ENCODE measurements around the gene RBP4.

The RBP4 gene

GRCh38 chr10:93601146-93601773 lies at the start of gene RBP4:
TSS of gene RBP4 (minus strand) at chr10:93601235. CDS start at chr10:93601028, 207 bp downstream.
- DNase-seq: no peak

DNA sequence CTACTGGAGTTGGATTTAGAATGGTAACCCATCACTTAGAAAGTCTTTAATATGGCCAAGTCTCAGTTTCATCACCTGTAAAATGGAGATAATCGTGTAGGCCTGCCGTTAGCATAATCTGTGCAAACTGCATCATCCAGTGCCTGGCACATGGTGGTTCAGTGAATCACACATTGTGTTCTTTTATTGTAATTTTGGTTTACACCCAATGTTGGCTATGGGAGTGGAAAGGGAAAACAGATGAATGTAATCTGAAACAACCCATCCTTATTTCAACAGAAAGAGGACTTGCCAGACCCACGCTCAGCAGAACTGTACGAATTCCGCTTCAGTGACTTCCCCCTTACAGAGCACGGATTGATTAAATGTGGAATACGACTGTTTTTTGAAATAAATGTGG lies 38.8 kb upstream of the RBP4 start:
- DNase-seq: no peak

DNA sequence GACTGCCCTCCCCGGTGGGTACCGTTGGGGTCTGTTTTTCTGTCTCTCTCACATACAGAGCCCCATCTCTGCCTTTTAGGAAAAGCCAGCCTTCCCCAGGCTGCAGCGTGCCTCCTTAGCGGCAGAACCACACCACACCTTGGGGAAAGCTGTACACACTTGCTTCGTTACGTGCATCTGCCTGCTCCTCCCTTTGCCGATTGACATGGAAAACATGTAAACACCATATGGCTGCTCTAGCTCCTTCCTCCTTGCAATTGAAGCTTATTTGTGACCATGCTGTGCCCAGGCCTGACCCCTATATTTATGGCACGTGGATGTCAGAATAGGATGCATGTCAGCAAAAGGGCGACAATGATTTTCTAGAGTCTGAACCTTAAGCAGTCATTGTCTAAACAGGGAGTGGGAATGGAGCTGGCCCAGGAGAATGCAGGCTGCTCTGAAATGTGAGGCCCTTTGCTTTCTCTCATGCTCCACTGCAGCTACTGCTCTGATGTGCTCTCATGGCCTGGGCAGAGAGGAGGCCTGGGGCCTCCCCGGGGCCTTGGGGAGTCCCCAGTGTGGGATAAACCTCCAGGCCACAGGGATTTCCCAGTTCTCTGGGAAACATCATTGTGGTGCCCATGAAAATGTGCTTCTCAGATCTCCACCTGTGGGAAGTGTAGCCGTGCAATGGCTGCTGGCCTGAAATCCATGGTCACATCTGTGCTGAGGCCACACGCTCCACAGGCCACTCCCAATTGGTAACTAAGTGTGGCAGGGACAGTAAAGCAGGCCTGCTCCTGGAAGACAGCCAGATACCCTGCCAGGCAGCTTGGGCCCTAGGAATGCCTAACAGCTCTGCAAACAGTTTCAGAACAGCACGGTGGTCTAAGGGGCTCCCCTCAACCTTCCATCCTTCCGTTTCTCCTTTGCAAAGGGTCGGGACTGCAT lies 29.9 kb upstream of the RBP4 start:
- no peak for DNase-seq

DNA sequence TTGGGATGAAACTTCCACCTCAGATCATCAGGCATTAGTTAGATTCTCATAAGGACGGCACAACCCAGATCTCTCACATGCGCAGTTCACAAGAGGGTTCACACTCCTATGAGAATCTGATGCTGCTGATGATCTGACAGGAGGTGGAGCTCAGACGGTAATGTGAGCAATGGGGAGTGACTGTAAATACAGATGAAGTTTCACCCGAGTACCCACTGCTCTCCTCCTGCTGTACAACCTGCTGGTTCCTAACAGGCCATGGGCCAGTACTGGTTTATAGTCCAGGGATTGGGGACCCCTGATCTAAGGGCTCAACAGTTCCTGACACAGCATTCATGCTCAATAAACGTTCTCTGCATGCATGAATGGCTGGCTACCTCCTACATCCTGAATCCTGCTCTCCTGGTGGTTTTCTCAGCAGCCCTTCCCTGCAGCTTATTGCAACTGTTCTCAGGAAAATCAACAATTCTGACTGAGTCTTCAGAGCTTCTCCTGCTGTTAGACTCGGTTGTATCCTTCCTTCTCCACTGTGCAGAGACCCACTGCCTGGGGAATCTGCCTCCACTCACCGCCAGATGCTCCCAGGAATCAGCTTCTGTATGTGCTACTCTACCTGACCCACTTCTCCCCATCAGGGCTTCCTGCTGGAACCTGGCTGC lies 28.7 kb upstream of the RBP4 start:
- DNase-seq: no peak

DNA sequence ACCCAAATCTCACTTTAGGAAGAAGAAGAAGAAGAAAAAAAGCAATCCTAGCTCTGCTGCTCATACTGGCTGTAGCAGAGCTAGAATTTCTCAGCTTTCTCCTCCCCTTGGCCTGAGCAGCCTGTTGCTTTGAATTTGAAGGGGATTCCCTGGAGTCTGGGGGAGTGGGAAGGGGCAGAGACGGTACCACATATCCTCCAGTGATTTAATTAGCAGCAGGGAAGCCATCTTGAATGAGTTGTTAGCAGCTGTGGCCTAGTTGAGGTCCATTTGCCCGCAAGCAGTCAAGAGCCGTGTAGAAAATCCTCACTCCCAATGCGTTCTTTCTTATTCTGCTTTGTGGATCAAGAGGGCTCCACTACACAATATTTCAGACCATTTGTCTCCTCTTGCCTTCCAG lies 27.8 kb upstream of the RBP4 start:
- DNase-seq: no peak

- no peak for DNase-seq
Measured at GRCh38 chr10:93622942-93623341, 21.9 kb upstream of the RBP4 start.

DNA sequence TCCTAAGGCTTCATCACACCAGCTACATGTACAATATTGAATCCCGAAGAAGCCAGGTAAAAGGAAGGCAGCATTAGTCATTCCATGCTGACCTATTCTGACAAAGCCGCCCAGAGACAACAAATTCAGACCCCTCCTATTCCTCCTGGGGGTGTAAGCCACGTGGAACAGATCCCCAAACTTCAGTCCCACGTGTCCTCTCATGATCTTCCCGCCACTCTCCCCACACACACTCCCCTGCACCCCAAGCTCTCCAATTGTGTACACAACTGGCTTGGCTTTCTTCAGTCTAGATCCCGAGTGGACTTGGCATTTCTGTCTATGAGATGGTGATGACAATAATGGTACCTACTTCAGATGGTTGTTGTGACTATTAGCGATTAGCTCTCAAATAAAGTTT lies 19.9 kb upstream of the RBP4 start:
- no peak for DNase-seq

DNA sequence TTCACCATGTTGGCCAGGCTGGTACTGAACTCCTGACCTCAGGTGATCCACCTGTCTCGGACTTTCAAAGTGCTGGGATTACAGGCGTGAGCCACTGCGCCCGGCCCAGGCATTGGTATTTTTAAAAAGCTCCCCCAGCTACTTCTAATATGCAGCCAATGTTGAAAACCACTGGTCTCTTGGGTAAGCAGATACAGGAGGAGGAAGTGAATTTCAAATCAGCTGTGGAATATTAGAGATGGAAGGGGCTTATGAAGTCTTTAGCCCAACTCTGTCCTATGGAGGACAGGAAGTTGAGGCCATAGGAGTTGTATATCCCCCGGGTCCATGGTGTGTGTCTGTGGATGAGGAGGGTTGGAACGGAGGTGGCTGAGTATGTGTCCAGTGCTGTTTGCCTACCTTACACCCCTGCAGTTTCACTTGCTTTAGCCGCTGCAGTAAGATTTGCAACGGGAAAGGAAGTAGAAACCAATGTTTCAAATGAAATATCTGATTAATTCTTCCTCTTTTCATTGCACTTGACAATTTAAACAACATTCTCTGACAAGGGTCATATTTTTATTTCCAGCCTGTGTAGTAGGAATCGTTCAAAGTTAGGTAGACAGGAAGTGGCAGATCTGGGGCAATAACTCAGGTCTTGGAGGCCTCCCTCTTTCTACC lies 14.7 kb upstream of the RBP4 start:
- DNase-seq: no peak

DNA sequence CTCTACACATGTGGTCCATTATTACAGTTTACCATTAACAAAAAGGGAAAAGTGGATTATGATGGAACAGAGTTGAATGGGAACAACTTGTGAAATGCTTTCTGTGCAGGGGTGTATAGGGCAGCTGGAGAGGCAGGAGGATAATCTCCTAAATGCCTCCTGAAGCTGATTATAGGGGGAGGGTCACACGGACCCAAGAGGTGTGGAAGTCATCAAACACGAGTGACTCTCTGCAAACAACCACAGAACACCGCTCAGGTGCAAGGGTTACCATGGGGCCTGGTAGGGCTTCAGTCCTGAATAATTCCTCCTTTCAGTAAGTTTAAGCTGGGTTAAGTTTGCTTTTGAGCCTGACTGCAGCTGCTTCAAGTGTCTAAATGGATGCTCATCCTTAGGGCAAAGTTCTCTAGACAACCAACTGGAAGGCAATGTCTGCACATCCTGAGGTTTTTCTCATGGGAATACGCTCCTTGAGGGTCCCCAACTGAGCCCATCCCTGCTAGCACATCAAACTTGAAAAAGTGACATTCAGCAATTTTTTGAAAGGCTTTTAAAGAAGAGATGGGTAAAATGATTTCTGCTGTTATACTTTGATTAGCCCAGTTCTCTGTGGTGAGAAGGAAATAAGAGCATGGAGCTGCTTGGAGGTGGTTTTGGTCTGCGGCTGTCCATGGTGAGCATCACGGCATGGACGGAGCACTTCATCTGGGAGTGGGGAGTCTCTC lies 13.2 kb upstream of the RBP4 start:
- no peak for DNase-seq

- no peak for DNase-seq
Measured at GRCh38 chr10:93613126-93613525, 12.1 kb upstream of the RBP4 start.

- no peak for DNase-seq
Measured at GRCh38 chr10:93612311-93612710, 11.3 kb upstream of the RBP4 start, which contains the start of gene PDE6C. TSS of gene PDE6C (plus strand) at chr10:93612537. CDS start at chr10:93612726, 189 bp downstream.

GRCh38 chr10:93608421-93608820 lies 7.4 kb upstream of the RBP4 start:
- DNase-seq: no peak

GRCh38 chr10:93604146-93604545 lies 3.1 kb upstream of the RBP4 start:
- no peak for DNase-seq

- DNase-seq: no peak
Measured at GRCh38 chr10:93603023-93603422, 2.0 kb upstream of the RBP4 start.

GRCh38 chr10:93601774-93602162 lies 733 bp upstream of the RBP4 start:
- DNase-seq: no peak

DNA sequence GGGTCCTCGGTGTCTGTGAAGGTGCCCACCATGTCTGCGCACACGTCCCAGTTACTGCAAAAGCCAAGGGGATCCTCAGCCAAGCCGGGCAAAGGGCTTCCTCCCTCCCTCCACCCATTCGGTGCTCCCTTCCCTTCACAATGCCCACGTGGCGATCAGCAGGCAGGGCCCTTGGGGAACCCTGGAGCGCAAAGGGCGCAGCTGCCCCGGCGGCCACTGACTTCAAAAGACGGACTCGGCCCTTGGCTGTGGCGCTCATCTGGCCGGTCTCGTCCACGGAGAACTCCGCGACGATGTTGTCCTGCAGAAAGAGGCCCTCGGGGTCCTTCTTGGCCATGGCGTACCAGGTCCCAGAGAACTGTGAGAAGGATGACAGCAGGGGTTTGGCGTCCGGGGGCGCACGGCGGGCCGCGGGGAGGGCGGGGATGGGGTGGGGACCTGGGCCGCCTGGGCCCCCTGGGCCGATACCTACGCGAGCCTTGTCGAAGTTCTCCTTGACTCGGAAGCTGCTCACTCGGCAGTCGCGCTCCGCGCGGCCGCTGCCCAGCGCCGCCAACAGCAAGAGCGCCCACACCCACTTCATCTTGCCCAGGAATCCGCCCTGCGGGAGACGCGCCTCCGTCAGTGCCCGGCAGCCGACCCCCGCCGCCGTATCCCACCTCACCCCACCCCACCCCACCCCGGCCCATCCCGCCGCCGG lies 439 bp downstream of the RBP4 start:
- peak; percentile 77 for DNase-seq

DNA sequence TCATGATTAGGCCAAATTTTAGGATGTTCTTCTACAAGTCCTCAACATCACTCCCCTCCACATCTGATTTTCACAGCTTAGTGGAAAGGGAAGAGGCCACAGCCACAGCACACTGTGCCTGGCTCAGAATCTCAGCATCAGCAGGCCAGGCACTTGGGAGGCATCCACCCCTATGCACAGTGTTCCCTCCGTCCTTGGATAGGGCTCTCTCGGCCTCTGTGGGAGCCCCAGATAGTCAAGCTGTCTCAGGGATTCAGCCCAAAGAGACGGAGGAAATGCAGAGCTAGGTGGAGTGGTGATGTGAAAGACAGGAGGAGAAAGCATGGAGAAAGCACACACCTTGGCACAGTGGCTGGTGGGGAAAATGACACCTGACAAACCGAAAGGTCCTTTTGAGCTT lies 1.3 kb downstream of the RBP4 start:
- no peak for DNase-seq

GRCh38 chr10:93599335-93599734 lies 1.7 kb downstream of the RBP4 start:
- DNase-seq: no peak

- no peak for DNase-seq
Measured at GRCh38 chr10:93598157-93598556, 2.9 kb downstream of the RBP4 start.

- no peak for DNase-seq
Measured at GRCh38 chr10:93597075-93597599, 3.9 kb downstream of the RBP4 start.

DNA sequence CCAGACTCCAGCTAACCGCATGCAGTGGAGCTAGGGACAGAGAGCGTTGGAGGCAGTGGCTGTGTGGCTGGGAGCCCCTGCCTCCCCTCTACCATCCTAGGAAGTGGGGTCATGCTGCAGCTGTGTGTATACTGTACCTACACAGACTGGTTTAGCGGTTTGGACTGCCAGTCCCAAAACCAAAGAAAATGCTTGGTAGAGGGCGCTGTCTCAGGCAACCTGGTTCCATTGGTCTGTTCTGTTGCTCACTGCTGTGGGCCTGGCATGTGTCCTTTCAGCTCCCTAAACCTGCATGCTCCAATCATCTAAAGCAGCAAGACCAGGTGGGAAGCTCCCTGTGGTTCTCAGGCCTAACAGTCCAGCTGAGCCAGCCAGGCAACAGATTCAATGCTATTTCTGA lies 4.5 kb downstream of the RBP4 start:
- DNase-seq: no peak

Measured in right hindlimb (tissue), 1 donor.